GM19463 (cell line): Measurements from ENCODE around the gene ADGRB2.

ENCODE experiments used
- ATAC-seq: cut with Tn5 transposase; IDR thresholded peaks from one replicate; pipeline ENCODE4 v1.9.1; 2021; ENCODE audit warnings: mild to moderate bottlenecking, moderate library complexity; ENCODE audit not compliant: unreplicated experiment

Gene ADGRB2

DNA sequence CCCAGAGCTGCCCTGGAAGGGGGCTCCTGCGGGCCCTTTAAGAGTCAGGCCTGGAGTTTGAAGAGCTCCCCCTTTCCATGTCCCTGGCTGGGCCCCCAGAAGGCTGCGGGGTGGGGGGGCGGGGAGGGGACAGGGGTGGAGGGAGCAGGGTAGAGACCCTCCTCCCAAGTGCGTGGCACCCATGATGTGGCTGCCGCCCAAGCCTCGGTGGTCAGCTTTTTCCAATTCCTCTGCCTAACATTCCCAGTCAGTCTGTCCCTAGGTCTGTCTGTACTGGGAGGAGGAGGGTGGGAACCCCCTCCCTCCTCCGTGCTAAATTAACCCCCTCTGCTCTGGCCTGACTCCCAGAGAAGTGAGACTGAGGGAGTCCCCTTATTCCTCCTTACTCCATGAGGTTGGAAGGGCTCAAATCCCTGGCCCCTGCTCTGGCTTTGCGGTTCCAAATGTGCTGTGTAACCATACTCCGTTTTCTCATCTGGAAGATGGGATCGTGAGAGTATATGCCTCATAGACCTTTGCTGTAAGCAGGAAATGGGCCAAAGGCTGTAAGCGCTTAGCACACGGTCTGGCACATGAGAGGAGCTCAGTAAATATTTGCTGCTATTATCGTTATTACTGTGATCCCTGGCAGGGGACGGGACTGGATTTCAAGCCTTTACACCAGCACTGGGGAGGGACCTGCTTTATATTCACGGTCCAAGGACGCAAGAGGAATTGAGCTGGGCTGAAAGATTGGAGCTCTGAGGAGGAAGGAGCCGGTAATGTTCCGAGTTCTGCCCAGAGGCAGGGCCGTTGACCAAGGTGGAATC, 59.7 kb downstream of the ADGRB2 start:
- no peak for ATAC-seq

DNA sequence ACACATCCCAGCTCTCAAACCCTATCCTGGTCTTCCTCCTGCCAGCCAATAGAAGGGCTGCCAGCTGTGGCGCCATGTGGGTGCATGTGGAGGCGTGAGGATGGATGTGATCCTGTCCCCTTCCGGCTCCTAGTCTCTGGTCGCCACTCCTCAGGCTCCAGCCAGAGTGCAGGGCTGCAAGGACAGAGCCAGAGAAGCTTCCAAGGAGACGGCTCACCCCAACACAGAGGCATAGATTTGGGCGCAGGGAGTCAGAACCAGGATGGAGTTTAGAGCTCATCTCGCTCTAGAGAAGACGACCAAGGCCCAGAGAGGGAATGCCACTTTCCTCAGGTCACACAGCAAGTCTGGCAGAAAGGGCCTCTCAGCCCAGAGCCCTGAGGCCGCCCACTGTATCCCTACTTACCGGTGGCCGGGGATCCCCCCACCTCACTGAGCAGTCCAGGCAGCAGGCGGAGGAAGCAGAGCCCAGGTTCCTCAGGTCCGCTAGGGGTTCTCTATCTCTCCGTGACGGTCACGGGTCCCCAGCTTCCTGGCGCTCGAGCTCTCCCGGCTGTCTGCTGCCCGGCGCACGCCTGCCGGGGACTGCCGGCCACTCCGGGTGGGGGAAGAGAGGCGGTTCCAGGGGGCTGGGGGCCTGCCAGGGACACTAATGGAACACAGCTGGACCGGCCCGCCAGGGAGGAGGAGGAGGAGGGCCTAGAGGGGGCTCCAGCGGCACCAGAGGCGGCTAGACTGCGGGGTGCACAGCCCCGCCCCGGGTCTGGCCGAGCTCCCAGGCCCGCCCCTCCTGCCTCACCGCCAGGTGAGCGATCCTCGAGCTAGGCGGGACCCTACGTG, 60.5 kb downstream of the ADGRB2 start, which contains the start of gene COL16A1:
COL16A1 (minus strand) TSS at position 587 of the 840 bp plus-strand sequence. CDS start 1,824 bp downstream, outside the sequence.
- no peak for ATAC-seq

DNA sequence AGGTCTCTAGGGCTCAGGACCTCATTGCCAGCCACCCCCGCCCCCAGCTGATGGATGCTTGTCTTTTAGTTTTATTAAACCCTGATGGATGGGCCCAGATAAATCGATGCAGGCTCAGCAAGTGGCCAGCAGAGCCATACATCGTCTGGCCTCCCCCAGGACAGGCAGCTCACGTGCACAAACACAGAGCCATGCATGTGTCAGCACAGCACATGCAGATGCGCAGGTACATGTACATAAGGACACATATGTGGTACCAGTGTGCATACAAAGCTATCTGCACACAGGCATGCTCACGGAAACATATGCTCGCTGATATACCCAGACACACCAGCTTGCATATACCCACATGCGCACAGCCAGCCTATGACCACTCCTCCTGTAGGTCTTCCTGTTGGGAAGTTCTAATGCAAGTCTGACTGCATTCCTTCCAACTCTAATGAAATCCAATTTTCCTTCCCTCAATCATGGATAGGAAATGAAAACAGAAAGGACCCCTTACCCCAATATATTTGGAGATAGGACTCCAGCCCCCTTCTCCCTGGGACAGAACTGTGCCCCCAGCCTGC, 61.2 kb downstream of the ADGRB2 start:
- ATAC-seq, result no peak

DNA sequence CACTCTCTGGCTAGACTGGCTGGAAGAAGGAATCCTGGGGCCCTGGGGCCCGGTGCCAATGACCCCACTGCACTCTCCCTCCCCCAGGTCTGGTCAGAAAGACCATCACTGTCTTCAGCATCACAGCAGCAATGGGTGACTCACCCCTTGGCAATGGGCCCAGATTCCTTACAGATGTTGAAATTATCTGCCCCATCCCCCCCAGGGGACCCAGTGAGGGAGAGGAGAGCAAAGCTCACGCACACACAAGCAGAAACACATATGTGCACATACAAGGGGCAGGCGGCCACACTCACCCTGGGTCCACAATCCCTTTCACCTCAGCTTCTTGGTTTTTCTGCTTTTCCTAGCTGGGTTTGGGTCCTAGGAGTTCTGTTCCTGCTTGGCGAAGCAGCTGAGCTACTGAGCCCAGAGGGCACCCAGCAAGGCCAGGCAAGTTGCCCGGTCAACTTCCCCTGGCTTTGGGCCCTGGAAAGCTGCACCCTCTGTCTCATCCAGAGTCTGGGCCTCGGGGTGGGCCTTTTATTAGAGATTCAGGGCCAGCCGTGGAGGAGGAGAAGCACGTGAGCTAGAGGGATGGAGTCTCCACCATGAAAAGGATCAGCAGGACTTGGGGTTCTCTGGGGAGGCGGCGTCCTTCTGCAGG, 62.9 kb downstream of the ADGRB2 start:
- no peak for ATAC-seq

DNA sequence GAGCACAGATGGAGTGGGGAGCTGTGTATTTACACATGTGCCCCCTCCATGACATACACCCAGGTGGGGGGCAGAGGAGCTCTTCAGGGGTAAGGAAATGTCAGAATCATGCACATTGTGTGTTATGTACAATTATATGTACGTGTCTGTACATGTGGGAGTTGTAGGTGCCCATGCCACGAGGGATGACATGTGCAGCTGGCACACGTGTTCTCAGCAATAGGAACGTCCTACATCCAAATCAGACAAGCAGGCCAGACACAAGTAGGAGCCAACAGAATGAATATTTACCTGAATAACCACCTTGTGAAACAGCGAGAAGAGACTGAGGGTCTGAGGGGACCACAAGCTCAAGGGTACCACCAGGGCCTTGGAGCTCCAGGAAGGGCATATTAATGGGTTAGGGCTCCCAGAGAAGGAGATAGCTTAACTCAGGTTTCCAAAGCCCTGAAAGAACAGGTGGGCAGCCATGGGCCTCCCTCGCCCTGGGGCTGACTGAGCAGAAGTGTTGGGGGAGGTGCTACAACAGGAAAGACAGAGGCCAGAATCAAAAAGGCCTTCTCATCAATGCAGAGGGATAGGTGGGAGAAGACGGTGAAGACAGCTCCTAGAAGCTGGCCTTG, 63.6 kb downstream of the ADGRB2 start:
- ATAC-seq, result no peak

DNA sequence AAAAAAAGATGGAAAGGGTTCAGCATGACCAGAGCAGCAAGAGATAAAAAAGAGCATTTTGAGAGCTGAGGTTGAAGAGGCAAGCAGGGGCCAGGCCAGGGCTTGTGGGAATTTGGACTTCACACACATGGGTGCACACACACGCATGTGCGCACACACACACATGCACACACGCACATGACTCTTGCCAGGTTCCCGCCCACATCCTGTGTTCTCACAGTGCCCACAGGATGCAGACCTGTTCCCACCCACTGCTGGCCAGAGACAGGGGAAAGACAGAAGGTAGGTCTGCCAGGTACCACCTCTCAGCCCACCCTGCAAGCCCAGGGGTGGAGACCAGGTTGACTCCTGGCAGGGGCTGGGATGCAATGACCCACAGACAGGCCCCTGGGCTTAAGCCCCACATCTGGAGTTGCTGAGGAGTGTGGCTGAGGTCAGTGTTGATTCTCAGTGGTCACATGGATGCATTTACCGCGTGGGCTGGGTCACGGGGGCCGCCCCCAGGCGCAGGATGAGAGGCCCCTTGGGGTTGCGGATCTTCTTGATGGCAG, 64.7 kb downstream of the ADGRB2 start:
- no peak for ATAC-seq

DNA sequence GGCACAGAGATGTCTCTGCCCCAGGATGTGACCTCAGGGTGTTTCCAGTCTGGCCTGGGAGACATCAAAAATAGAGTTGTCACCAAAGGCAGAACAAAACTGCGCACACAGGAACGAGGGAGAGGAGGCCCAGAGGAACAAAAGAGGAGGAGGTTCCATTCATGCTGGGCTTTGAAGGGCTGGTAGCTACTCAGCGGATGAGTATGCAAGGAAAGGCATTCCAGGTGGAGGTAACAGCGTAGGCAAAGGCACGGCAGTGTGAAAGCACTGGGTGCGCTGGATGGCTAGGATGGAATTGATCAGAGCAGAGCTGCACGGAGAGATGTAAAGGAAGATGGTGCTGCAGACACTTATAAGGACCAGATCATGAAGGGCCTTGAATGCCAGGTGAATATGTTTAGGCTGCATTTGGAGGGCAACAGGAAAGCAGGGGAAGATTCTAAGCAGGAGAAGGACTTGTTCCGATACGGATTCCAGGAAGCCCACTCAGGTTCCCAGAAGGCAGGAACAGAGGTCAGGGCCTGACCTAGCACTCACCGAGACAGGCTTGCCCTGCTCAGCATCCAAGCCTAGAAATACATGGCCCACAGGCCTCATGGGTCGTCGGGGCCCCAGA, 66.7 kb downstream of the ADGRB2 start:
- ATAC-seq, result no peak

DNA sequence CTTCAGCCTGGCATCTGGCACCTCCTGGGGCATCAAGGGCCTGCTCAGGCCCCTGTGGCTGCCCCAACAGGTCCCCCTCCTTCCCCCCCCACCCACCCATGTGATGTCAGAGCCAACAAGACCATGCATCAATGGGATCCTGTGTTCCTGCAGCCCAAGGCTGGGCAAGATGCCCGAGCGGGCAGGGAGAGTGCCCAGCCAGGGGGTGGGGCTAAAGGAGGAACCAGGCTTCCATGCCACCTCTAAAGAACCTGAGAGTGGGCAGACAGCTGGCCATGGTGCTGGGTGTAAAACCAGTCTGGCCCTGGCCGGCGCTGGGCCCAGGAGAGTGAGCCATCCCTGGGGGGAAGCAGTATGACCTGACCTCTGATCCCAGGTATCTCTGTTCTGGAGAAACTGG, 67.9 kb downstream of the ADGRB2 start:
- ATAC-seq, result no peak

DNA sequence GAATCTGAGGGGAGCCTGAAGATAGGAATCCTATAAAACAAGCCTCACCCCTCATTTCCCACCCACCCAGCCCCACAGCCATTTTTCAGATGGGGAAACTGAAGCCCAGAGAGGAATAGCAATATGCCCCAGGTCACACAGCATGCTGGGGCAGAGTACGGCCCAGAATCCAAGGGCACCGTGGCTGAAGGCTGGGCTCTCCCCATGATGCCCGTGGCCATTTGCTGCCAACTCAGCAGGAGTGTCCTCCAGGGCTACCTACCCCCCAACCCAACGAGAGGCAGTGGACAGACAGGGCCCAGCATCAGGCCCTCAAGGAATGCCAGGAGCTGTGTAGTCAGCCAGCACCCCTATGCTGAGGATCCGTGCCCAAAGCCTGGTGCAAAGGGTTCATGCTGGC, 68.8 kb downstream of the ADGRB2 start:
- no peak for ATAC-seq

DNA sequence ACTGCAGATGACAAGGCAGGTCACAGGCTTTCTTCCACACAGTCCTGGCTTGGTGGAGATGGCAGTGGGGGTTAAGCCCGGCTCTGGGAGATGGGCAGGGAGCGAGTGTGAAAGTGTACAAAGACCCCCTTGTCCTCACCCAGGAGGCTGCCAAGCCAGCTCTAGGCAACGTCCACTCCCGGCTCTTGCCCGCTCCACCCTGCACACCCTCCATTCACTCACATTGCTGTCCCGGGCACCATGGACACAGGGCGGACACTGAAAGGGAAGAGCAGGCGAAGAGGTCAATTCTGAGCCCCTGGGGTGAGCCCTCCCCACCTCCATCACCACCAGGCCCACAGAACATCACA, 69.2 kb downstream of the ADGRB2 start:
- no peak for ATAC-seq

DNA sequence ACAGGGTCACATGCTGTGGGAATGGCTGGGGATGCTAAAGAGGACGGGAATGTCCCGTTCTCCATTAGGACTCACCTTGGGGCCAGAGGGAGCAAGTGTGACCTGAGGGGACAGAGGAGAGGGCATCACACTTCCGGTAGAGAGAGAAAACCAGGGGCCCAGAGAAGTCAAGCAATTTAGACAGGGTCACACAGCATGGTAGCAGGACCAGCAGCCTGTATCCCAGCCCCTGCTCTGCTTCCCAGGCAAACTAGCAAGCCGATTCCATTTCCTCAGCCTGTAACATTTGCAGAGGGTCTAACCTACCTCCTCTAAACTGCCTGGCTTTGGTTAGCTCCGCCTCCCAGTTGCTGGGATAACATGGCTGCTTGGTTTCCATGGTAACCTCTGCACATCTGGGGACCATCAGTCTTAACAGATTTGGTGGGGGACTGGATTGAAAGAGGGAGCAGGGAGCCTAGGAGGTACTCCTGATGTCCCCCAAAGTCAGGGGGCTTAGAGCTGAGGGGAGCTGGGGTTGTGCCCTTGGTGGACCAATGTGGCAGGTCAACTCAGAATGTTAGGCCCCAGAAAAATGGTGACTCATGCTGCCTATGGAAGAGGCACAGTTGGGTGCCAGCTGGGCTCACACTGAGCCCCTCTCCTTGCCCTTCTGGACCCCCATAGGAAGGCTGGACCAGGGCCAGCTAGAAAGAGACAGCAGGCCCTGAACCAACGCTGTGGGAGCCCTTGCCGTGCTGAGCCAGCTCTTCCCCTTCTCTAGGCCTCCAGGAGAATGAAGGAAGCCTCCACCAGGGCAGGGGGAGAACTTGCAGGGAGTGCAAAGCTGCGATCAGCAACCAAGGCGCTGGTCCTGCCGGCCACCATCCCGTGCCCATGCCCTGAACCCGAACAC, 69.8 kb downstream of the ADGRB2 start:
- ATAC-seq, result no peak

DNA sequence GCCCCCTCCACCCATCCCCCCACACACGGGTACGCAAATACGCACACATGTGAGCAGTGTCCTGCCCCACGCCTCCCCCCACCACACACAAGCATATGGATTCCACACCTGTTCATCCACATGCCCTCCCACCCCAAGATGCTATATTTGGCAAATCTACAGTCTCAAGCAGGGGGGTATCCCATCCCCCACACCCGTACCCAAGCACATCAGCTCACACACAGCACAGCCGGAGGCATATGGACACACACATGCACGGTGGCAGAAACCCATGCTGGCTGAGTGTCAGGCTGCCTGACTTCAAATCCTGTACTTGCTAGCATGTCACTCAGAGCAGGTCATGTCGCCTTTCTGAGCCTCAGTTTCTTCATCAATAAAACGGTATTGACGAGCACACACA, 70.9 kb downstream of the ADGRB2 start:
- ATAC-seq, result no peak

DNA sequence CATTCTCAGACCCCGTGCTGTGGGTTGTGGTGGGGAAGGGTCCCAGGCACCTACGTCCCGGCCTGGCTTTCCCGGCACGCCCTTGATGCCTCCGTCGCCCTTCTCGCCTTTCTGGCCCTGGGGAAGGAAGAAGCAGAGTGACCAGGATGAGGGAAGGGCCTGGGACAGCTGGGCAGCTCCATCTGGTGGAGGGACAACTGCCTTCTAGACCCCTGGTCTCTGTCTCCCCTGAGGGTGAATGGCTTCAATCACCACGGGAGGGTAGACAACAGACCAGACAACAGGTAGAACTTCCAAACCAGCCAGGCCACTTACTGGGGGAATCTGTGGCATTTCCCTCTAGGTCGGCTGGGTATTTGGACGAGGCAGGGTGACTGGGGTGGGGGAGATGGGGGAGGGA, 72.2 kb downstream of the ADGRB2 start:
- no peak for ATAC-seq

DNA sequence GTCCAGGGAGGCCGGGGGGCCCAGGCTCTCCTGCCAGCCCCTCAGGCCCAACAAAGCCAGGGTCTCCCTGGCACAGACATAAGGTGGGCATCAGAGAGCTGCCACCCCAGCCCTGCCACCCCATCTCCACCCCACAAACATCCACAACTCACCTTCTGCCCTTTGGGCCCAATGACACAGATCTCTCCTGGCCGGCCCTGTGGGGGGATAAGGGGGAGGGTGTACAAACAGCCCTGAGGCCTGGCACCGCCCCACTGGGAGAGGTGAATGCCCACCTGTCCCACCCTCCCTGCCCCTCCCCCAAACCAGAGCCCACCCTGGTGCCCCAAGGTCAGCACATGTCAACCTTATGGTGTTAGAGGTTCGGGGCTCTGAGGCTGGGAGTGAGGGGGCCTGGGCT, 72.7 kb downstream of the ADGRB2 start:
- ATAC-seq, result no peak

DNA sequence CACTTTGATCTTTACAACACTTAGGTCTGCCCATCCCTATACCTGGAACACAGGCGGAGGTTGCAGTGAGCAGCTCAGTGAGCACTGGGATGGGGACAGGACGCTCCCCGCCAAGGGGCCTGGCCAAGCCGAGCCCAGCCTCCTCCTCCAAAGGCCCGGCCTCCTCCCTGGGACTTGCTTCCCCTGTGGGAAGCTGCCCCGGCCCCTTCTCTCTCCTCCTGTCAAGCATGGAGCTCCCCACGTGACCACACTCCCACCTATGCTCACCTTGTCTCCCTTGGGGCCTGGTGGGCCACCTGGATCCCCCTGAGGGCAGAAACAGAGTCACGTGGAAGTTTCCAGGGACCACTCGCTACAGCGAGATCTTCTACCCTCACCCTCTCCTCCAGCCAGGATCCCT, 73.2 kb downstream of the ADGRB2 start:
- no peak for ATAC-seq

DNA sequence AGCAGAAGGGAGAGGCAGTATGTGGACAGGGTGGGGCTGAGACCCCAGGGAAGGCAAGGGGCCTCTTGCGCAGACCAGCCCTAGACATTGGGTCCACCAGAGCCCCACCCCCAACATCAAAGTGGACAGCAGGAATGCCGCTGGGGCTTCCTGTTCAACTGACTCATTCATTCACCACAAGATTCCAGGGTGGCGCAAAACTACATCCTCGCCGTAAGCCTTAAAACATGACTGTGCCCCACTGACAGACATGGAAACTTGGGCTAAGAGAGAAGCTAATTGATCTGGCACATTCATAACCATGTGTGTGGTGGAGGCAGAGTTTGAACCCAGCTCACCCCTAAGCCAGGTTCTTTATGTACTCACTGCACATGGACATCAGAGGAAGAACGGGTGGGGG, 74.3 kb downstream of the ADGRB2 start:
- ATAC-seq, result no peak

DNA sequence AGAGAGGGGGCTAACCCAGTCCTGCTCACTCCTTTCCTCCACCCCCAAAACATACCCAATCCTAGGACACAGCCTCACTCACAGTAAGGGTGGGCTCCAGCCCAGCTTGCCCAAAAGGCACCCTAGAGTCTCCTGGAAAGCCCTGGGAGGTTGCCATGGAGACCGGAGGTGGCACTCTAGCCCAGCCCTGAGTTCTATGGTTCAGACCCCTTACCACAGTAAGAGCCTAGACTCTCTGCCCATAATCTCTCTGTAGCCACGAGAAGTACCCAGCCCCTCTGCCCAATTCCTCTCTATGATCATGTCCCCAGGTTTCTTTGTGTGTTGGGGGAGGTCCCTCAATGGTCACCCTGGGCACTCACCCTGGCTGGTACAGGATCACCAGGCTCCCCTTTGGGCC, 74.8 kb downstream of the ADGRB2 start:
- ATAC-seq, result no peak

DNA sequence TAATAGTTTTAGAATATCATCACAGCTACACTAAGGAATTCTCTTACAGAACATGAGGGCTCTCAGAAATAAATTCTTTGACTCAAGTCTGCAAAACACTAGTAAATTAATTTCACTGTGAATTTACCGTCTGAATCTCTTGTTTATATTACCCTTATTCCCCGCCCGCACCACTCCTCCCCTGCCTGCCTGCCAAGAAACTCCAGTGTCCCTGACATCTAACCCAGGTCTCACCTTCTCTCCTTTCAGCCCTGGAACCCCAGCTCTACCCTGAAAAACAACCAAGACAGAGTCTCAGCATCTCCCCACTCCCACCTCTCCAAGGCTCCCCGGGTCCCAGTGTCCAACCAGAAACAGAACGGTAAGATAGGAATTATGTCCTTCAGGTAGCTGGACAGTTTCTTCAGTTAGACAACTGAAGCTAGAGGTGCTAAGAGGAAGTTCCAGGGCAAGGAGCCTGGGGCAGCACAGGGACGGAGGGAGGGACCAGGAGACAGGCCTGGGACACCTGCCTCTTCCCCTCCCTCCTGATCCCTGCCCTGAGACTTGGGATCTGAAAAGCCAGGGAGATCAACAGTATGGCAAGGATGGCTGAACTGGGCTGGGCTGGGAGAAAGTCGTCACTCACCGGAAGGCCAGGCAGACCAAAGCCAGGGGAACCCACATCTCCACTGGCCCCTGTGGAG, 75.8 kb downstream of the ADGRB2 start:
- ATAC-seq, result no peak

DNA sequence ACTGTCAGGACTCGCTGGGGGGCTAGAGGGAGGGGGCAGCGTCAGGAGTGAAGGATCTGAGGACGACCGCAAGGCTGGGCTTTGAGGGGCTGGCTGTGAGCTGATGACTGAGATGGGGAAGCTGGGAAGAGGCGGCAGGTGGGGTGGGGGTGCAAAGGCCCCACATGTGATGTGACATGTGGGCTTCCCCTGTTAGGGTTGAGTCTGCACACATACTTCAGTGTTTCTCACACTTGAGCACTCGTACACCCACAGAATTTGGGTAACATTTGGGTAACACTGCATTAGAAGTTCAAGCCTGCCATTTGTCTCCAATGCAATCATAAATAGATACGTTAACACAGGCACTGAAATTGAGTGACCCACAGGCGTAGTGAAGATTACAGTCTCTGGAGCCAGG, 76.5 kb downstream of the ADGRB2 start:
- ATAC-seq, result no peak
